Endothelial cell of umbilical vein (primary cell): ENCODE measurements around the gene CYTH2.

Source experiments
- CTCF ChIP-seq, 2 donors: IDR thresholded peaks; 1 replicate in 1 of 2; 2 replicates in 1 of 2; pipeline ENCODE4 v1.5.1; 2011; ENCODE audit warnings: low read length in 2 of 2, mild to moderate bottlenecking in 2 of 2, moderate library complexity in 2 of 2, control low read depth in 1 of 2, inconsistent platforms in 1 of 2, low read depth in 1 of 2; ENCODE audit not compliant: insufficient read depth in 1 of 2; ENCODE audit errors: extremely low read depth in 1 of 2
- MAX ChIP-seq: IDR thresholded peaks from 2 replicates; pipeline ENCODE4 v1.6.1; 2011; ENCODE audit not compliant: insufficient read depth, insufficient read length
- POLR2A ChIP-seq: IDR thresholded peaks from 2 replicates; pipeline ENCODE4 v1.6.1; 2012; ENCODE audit warnings: low read depth, mild to moderate bottlenecking, control low read depth, low read length

- TF ChIP-seq POLR2A (no peak), CTCF (IDR thresholded peaks at IDR 0.05; ENCODE audit: extremely low read depth in 1 of 2, insufficient read depth in 1 of 2, low read depth in 1 of 2, low read length in 2 of 2) (no peak), MAX (no peak)
These were observed 4.2 kb downstream of the CYTH2 start for GRCh38 chr19:48473161-48473966.
